Lower leg skin (tissue), 3 donors: ENCODE measurements around the gene CUZD1.

Experiments used
- POLR2A ChIP-seq, 2 donors: fragments of 450-650 bp; IDR thresholded peaks; one replicate each; pipeline ENCODE4 v1.6.1; 2016 to 2017; ENCODE audit warnings: antibody characterized with exemption in 2 of 2, mild to moderate bottlenecking in 1 of 2, moderate library complexity in 1 of 2
- TF ChIP-seq, protein P1 (sequence below), 3 donors: fragments of 450-650 bp; IDR thresholded peaks; one replicate each; pipeline ENCODE4 v1.5.1; 2016; ENCODE audit warnings: antibody characterized with exemption in 3 of 3, mild to moderate bottlenecking in 3 of 3, moderate library complexity in 2 of 3

DNA sequence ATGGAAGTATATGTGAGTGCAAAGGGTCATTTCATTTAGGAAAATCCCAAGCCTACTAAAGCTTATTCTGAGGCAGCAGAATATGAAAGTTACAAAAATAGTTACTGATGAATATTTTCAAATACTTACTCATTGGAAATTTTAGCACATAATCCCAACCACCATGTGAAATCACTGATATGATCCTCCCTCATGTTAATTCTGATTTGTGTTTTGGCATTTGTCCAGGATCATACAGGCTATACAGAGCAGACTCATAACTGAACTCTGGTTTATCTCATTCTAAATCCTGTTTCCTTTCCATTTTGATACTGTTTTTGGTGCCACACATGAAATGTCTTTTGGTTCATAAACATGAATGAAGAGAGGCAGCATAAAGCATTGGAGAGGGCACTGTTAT, 37.1 kb upstream of the CUZD1 start:
- TF ChIP-seq, protein P1, sequence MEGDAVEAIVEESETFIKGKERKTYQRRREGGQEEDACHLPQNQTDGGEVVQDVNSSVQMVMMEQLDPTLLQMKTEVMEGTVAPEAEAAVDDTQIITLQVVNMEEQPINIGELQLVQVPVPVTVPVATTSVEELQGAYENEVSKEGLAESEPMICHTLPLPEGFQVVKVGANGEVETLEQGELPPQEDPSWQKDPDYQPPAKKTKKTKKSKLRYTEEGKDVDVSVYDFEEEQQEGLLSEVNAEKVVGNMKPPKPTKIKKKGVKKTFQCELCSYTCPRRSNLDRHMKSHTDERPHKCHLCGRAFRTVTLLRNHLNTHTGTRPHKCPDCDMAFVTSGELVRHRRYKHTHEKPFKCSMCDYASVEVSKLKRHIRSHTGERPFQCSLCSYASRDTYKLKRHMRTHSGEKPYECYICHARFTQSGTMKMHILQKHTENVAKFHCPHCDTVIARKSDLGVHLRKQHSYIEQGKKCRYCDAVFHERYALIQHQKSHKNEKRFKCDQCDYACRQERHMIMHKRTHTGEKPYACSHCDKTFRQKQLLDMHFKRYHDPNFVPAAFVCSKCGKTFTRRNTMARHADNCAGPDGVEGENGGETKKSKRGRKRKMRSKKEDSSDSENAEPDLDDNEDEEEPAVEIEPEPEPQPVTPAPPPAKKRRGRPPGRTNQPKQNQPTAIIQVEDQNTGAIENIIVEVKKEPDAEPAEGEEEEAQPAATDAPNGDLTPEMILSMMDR (IDR thresholded peaks at IDR 0.05), result no peak
- TF ChIP-seq POLR2A (IDR thresholded peaks at IDR 0.05), result no peak
